ENCODE data around the gene OR4N5.

DNA sequence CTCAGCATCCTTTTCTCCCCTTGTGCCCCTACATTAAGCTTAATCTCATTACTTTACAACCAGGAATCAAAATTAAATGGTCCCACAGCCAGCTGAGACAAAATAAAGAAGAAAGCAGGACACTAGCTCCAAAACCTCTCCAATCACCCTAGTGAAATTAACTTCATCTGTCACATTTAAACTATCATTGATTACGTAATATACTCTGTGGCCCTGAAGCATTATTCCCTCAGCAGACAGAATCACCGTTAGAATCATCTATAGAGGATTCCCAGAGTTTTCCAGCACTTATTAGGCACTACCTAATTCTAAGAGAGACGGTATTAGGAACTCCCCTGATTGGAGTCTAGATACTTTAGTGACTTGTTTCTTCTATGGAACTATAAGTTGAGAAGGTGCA, 28.2 kb upstream of the OR4N5 start, which contains the start of gene OR4K17:
- TF ChIP-seq, protein P1, sequence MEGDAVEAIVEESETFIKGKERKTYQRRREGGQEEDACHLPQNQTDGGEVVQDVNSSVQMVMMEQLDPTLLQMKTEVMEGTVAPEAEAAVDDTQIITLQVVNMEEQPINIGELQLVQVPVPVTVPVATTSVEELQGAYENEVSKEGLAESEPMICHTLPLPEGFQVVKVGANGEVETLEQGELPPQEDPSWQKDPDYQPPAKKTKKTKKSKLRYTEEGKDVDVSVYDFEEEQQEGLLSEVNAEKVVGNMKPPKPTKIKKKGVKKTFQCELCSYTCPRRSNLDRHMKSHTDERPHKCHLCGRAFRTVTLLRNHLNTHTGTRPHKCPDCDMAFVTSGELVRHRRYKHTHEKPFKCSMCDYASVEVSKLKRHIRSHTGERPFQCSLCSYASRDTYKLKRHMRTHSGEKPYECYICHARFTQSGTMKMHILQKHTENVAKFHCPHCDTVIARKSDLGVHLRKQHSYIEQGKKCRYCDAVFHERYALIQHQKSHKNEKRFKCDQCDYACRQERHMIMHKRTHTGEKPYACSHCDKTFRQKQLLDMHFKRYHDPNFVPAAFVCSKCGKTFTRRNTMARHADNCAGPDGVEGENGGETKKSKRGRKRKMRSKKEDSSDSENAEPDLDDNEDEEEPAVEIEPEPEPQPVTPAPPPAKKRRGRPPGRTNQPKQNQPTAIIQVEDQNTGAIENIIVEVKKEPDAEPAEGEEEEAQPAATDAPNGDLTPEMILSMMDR (IDR thresholded peaks at IDR 0.05) = no peak
- TF ChIP-seq POLR2A (IDR thresholded peaks at IDR 0.05) = no peak
